ENCODE data around the gene GYPE.
"Not testable (repeated sequence)": the region's sequence is repeated elsewhere in the genome, so short reads cannot be mapped to it uniquely, and the experiment has no call there.

DNA sequence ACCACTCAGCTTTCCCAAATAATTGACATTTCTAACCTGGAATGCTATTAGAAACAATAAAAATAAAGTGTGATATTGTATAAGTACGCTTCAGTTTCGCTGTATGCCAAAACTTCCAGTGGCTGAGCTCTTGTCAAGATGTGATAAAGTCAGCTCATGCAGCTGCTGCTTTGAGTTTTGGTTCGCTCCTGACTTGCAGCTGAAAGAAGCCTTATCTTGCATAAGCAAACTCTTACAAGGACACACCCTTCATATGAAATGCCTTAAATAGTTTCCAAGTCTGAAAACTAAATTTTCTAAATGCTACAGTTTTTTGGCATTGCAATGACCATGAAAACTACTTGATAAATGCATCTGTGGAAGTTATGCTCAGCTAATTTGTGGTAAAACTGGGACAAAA lies 17.2 kb downstream of the GYPE start:
- not testable (repeated sequence) for TF ChIP-seq TSHZ1 (tag by site-specific recombination; IDR thresholded peaks at IDR 0.05; ENCODE audit: borderline replicate concordance); ZBTB26 (tag by site-specific recombination; optimal IDR thresholded peaks at IDR 0.05); ZNF132 (tag by site-specific recombination; IDR thresholded peaks at IDR 0.05; ENCODE audit: borderline replicate concordance); ZNF2 (tag by site-specific recombination; IDR thresholded peaks at IDR 0.05); ZSCAN5A (tag by site-specific recombination; IDR thresholded peaks at IDR 0.05)
- TF ChIP-seq, protein P1, sequence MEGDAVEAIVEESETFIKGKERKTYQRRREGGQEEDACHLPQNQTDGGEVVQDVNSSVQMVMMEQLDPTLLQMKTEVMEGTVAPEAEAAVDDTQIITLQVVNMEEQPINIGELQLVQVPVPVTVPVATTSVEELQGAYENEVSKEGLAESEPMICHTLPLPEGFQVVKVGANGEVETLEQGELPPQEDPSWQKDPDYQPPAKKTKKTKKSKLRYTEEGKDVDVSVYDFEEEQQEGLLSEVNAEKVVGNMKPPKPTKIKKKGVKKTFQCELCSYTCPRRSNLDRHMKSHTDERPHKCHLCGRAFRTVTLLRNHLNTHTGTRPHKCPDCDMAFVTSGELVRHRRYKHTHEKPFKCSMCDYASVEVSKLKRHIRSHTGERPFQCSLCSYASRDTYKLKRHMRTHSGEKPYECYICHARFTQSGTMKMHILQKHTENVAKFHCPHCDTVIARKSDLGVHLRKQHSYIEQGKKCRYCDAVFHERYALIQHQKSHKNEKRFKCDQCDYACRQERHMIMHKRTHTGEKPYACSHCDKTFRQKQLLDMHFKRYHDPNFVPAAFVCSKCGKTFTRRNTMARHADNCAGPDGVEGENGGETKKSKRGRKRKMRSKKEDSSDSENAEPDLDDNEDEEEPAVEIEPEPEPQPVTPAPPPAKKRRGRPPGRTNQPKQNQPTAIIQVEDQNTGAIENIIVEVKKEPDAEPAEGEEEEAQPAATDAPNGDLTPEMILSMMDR (tag by site-specific recombination; IDR thresholded peaks at IDR 0.05), result not testable (repeated sequence)
- TF ChIP-seq, protein P2, sequence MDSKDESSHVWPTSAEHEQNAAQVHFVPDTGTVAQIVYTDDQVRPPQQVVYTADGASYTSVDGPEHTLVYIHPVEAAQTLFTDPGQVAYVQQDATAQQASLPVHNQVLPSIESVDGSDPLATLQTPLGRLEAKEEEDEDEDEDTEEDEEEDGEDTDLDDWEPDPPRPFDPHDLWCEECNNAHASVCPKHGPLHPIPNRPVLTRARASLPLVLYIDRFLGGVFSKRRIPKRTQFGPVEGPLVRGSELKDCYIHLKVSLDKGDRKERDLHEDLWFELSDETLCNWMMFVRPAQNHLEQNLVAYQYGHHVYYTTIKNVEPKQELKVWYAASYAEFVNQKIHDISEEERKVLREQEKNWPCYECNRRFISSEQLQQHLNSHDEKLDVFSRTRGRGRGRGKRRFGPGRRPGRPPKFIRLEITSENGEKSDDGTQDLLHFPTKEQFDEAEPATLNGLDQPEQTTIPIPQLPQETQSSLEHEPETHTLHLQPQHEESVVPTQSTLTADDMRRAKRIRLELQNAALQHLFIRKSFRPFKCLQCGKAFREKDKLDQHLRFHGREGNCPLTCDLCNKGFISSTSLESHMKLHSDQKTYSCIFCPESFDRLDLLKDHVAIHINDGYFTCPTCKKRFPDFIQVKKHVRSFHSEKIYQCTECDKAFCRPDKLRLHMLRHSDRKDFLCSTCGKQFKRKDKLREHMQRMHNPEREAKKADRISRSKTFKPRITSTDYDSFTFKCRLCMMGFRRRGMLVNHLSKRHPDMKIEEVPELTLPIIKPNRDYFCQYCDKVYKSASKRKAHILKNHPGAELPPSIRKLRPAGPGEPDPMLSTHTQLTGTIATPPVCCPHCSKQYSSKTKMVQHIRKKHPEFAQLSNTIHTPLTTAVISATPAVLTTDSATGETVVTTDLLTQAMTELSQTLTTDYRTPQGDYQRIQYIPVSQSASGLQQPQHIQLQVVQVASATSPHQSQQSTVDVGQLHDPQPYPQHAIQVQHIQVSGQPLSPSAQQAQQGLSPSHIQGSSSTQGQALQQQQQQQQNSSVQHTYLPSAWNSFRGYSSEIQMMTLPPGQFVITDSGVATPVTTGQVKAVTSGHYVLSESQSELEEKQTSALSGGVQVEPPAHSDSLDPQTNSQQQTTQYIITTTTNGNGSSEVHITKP (tag by site-specific recombination; IDR thresholded peaks at IDR 0.05), result not testable (repeated sequence)
